SK-N-SH (cell line): Measurements from ENCODE around the gene KCNIP4. TPM values are rescaled to one million over a fixed set of nuclear protein-coding genes. Genes with fewer than 3 reads are reported as not detected.

Experiments
- CTCF ChIA-PET: fragments of 300-600, 350-600 bp; formaldehyde crosslinking; extraction: SDS; loops from one replicate; lab custom pipeline; 2021; lab: Yijun Ruan, JAX
- POLR2A ChIA-PET: fragments of 350-600 bp; sonication (Branson Sonifier 250); formaldehyde crosslinking; extraction: SDS; loops from one replicate; lab custom pipeline; 2020; ENCODE audit warnings: antibody characterized with exemption, inconsistent platforms; lab: Yijun Ruan, JAX
- DNase-seq: peaks from one replicate; pipeline ENCODE4 v3.0.0; 2012
- H2AFZ ChIP-seq: fragments of 200-600 bp; sonication (generic); 2 replicates; pipeline ENCODE4 v1.8.1; 2016; ENCODE audit warnings: antibody characterized with exemption, mild to moderate bottlenecking, low read depth
- H3F3A ChIP-seq: fragments of 200-600 bp; sonication (generic); replicated peaks from 2 replicates; pipeline ENCODE3; 2016; ENCODE audit warnings: antibody characterized with exemption, mild to moderate bottlenecking; ENCODE audit not compliant: insufficient read depth
- H3K27ac ChIP-seq, 2 experiments: fragments of 200-500 bp in 1 of 2; fragments of 200-600 bp in 1 of 2; sonication (Bioruptor generic) in 1 of 2; sonication (generic), shearing (Covaris generic) in 1 of 2; 2 replicates each; pipeline versions ENCODE4 v1.5.1 to v1.6.1; 2014 to 2016; ENCODE audit warnings: low read depth in 2 of 2, inconsistent platforms in 1 of 2, low read length in 1 of 2, mild to moderate bottlenecking in 1 of 2, mixed read lengths in 1 of 2
- H3K27me3 ChIP-seq: fragments of 200-600 bp; sonication (generic), shearing (Covaris generic); 2 replicates; pipeline ENCODE4 v1.6.1; 2016; ENCODE audit warnings: mixed run types; ENCODE audit not compliant: insufficient read depth
- H3K36me3 ChIP-seq, 2 experiments: fragments of 200-500 bp in 1 of 2; fragments of 200-600 bp in 1 of 2; sonication (Bioruptor generic) in 1 of 2; sonication (generic) in 1 of 2; replicated peaks in 1 of 2; 2 replicates each; pipeline versions ENCODE3 to v1.5.1; 2014 to 2016; ENCODE audit warnings: low read length in 1 of 2, mild to moderate bottlenecking in 1 of 2; ENCODE audit not compliant: insufficient read depth in 2 of 2, control insufficient read depth in 1 of 2
- H3K4me1 ChIP-seq, 2 experiments: fragments of 200-500 bp in 1 of 2; fragments of 200-600 bp in 1 of 2; sonication (Bioruptor generic) in 1 of 2; sonication (generic), shearing (Covaris generic) in 1 of 2; 2 replicates each; pipeline versions ENCODE4 v1.5.1 to v1.6.1; 2014 to 2016; ENCODE audit warnings: low read depth in 1 of 2, low read length in 1 of 2, mixed run types in 1 of 2; ENCODE audit not compliant: insufficient read depth in 2 of 2, control insufficient read depth in 1 of 2
- H3K4me2 ChIP-seq: fragments of 200-600 bp; sonication (generic), shearing (Covaris generic); 2 replicates; pipeline ENCODE4 v1.6.1; 2017; ENCODE audit warnings: mixed run types
- H3K4me3 ChIP-seq, 2 experiments: fragments of 200-500 bp in 1 of 2; fragments of 200-600 bp in 1 of 2; sonication (Bioruptor generic) in 1 of 2; sonication (generic), shearing (Covaris generic) in 1 of 2; 2 replicates each; pipeline versions ENCODE4 v1.5.1 to v1.8.1; 2014 to 2016; ENCODE audit warnings: low read depth in 2 of 2, inconsistent platforms in 1 of 2, low read length in 1 of 2, mild to moderate bottlenecking in 1 of 2, mixed read lengths in 1 of 2, moderate library complexity in 1 of 2
- H3K79me2 ChIP-seq: fragments of 200-600 bp; sonication (generic); 2 replicates; pipeline ENCODE4 v1.8.1; 2017; ENCODE audit warnings: mild to moderate bottlenecking; ENCODE audit not compliant: insufficient read depth
- H3K9ac ChIP-seq: fragments of 200-600 bp; sonication (generic); 2 replicates; pipeline ENCODE4 v1.6.1; 2017; ENCODE audit warnings: mixed run types
- H3K9me2 ChIP-seq: fragments of 200-600 bp; sonication (generic); 2 replicates; pipeline ENCODE4 v1.6.1; 2017; ENCODE audit warnings: mixed run types
- H3K9me3 ChIP-seq: fragments of 200-600 bp; sonication (generic); 2 replicates; pipeline ENCODE4 v1.6.1; 2017; ENCODE audit warnings: mixed run types, mild to moderate bottlenecking, moderate library complexity
- H4K20me1 ChIP-seq: fragments of 200-600 bp; sonication (generic); 2 replicates; pipeline ENCODE4 v1.6.1; 2017; ENCODE audit warnings: mild to moderate bottlenecking, mixed run types; ENCODE audit not compliant: insufficient read depth
- CHD2 ChIP-seq: fragments of 150-350 bp; IDR thresholded peaks from 2 replicates; pipeline ENCODE4 v1.6.1; 2018; ENCODE audit warnings: low read length; ENCODE audit not compliant: partially characterized antibody
- EP300 ChIP-seq, 2 experiments: IDR thresholded peaks; 2 replicates each; pipeline versions ENCODE4 v1.4.0 to v1.6.1; 2012; ENCODE audit warnings: borderline replicate concordance in 1 of 2, low read depth in 1 of 2, low read length in 1 of 2
- MAX ChIP-seq: IDR thresholded peaks from 2 replicates; pipeline ENCODE4 v1.4.0; 2012; ENCODE audit warnings: low read depth
- NFIC ChIP-seq: IDR thresholded peaks from 2 replicates; pipeline ENCODE4 v1.4.0; 2012; ENCODE audit warnings: borderline replicate concordance
- NRF1 ChIP-seq: IDR thresholded peaks from 2 replicates; pipeline ENCODE4 v1.6.1; 2012; ENCODE audit warnings: low read depth, mild to moderate bottlenecking, low read length
- RAD21 ChIP-seq: IDR thresholded peaks from 2 replicates; pipeline ENCODE4 v1.6.1; 2012; ENCODE audit warnings: mild to moderate bottlenecking, low read length
- RFX5 ChIP-seq: IDR thresholded peaks from 2 replicates; pipeline ENCODE4 v1.6.1; 2012; ENCODE audit warnings: mild to moderate bottlenecking, improper control_type of control experiment, low read length
- SMC3 ChIP-seq: IDR thresholded peaks from 2 replicates; pipeline ENCODE4 v1.6.1; 2012; ENCODE audit warnings: low read depth, low read length, improper control_type of control experiment
- TAF1 ChIP-seq: IDR thresholded peaks from 2 replicates; pipeline ENCODE4 v1.6.1; 2012; ENCODE audit warnings: low read depth, mild to moderate bottlenecking, low read length, moderate library complexity, borderline replicate concordance
- TEAD4 ChIP-seq: IDR thresholded peaks from 2 replicates; pipeline ENCODE4 v1.4.0; 2012; ENCODE audit warnings: mild to moderate bottlenecking, borderline replicate concordance; ENCODE audit not compliant: insufficient read depth
- USF2 ChIP-seq: fragments of 150-350 bp; IDR thresholded peaks from 2 replicates; pipeline ENCODE4 v1.6.1; 2017; ENCODE audit warnings: antibody characterized with exemption, low read length, low read depth, borderline replicate concordance
- WGBS: methylation state at CpG from one replicate; pipeline ENCODE4 v1.1.6; 2017; ENCODE audit warnings: low lambda C conversion rate; 5-methylcytosine and 5-hydroxymethylcytosine counted together
- polyA plus RNA-seq, 3 experiments: library from polyadenylated mRNA; depleted of rRNA; stranded (reverse); fragments of >200 nt; gene quantifications; 2 replicates each; pipeline ENCODE4 v1.2.3, GENCODE V29; 2012

The KCNIP4 gene
- polyA plus RNA-seq, 1 of the 3 experiments (the other 2 are of a cell fraction) = 0.18 TPM

GRCh38 chr4:20916106-20916505 is 1032.5 kb downstream of the KCNIP4 start:
- CTCF ChIA-PET = interaction anchor here (1.0 kb wide), 1 partner anchor 554 kb away, joined by 3 read pairs; no protein-coding TSS in a partner anchor

GRCh38 chr4:20904966-20905365 is 1043.6 kb downstream of the KCNIP4 start:
- DNase-seq = no peak
- H2AFZ ChIP-seq = no peak overlapping the region
- no peaks in the 10 kb centered on the region for H3K4me1 ChIP-seq
- no peaks in the 10 kb centered on the region for H4K20me1 ChIP-seq
- no peaks in the 10 kb centered on the region for H3K9me2 ChIP-seq
- no peaks in the 10 kb centered on the region for H3K27me3 ChIP-seq
- CTCF ChIA-PET = interaction anchor here (0.8 kb wide), 1 partner anchor 38 kb away, joined by 3 read pairs; no protein-coding TSS in a partner anchor
- no peaks in the 10 kb centered on the region for H3K79me2 ChIP-seq
- TF ChIP-seq USF2 = no peak
- TF ChIP-seq NFIC = no peak
- TF ChIP-seq SMC3 = no peak
- TF ChIP-seq TAF1 = no peak
- no peak for TF ChIP-seq EP300 (IDR thresholded peaks at IDR 0.05; ENCODE audit: borderline replicate concordance in 1 of 2, low read depth in 1 of 2, low read length in 1 of 2)
- WGBS = 25% methylated on average over 3 of the region's 3 CpGs
- no peak overlapping the region for H3K27ac ChIP-seq
- H3K9me3 ChIP-seq = no peaks in the 10 kb centered on the region
- H3K36me3 ChIP-seq = no peaks in the 10 kb centered on the region
- no peak overlapping the region for H3K4me2 ChIP-seq
- H3K9ac ChIP-seq = no peak overlapping the region
- H3F3A ChIP-seq = no peaks in the 10 kb centered on the region
- H3K4me3 ChIP-seq = no peak overlapping the region
- POLR2A ChIA-PET = no interaction called here

More at GRCh38 chr4:20916106-20916505, 1032.5 kb downstream of the KCNIP4 start:
- POLR2A ChIA-PET = no interaction called here
- no peaks in the 10 kb centered on the region for H3K79me2 ChIP-seq
- H3K27me3 ChIP-seq = no peaks in the 10 kb centered on the region
- H3F3A ChIP-seq = no peaks in the 10 kb centered on the region
- 59% methylated on average over 1 of the region's 1 CpG for WGBS
- no peak for TF ChIP-seq RFX5
- no peaks in the 10 kb centered on the region for H3K36me3 ChIP-seq
- H3K4me3 ChIP-seq = no peak overlapping the region
- no peak for DNase-seq
- H3K4me2 ChIP-seq = no peak overlapping the region
- H4K20me1 ChIP-seq = no peaks in the 10 kb centered on the region
- no peaks in the 10 kb centered on the region for H3K9me3 ChIP-seq
- no peaks in the 10 kb centered on the region for H3K9me2 ChIP-seq
- H3K9ac ChIP-seq = no peak overlapping the region
- H3K27ac ChIP-seq = no peak overlapping the region
- H2AFZ ChIP-seq = no peak overlapping the region
- H3K4me1 ChIP-seq = no peaks in the 10 kb centered on the region

- no peaks in the 10 kb centered on the region for H3F3A ChIP-seq
- H3K27ac ChIP-seq = no peak overlapping the region
- no peak for DNase-seq
- no peaks in the 10 kb centered on the region for H3K9me2 ChIP-seq
- no peak overlapping the region for H3K4me3 ChIP-seq
- no peaks in the 10 kb centered on the region; a peak in 1 of 4 replicates for H3K4me1 ChIP-seq
- no peak overlapping the region for H3K4me2 ChIP-seq
- no peak overlapping the region for H2AFZ ChIP-seq
- H3K27me3 ChIP-seq = no peaks in the 10 kb centered on the region
- H4K20me1 ChIP-seq = no peaks in the 10 kb centered on the region
- WGBS = 92% methylated on average over 1 of the region's 1 CpG
- H3K36me3 ChIP-seq = no peaks in the 10 kb centered on the region
- TF ChIP-seq CHD2 (no peak), TAF1 (no peak), NRF1 (no peak), MAX (no peak), RAD21 (no peak), TEAD4 (no peak)
- POLR2A ChIA-PET = no interaction called here
- H3K79me2 ChIP-seq = no peaks in the 10 kb centered on the region
- CTCF ChIA-PET = no interaction called here
- H3K9ac ChIP-seq = no peak overlapping the region
- no peaks in the 10 kb centered on the region for H3K9me3 ChIP-seq
Measured at GRCh38 chr4:20901851-20902250, 1046.7 kb downstream of the KCNIP4 start.
